ENCODE measurements around the gene PIK3R3.
A peak's percentile ranks its signal among the peaks of the same experiment; 100 is the strongest.

Gene PIK3R3

DNA sequence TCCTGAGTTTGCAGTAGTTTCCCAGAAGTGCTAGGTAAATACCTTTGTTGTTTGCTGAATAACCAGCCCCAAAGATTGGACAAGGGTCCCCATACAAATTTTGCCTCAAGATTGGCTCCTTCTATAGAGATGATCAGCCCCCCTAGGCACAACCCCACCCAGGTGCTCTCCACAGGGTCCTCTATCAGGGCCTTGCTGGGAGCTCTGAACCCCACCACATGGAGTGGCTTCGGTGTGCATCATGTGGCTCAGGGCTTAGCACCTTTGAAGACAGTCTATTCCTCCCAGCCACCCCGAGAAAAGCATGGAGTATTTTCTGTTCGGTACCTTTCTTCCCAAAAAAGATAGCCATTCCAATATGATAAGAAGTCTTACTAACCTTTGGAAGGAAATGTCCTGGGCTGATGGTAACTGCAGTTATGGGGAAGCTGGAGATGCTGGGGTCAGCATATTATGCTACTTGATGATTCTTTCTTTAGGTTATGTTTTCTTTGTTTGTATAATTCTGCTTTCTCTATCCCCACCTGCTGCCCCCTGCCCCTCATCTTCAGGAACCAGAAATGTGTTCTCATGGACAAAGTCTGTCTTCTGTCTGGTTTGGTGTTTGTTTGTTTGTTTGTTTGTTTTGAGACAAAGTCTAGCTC lies 37.5 kb upstream of the PIK3R3 start:
- H3K4me1 Mint-ChIP-seq = peaks cover 16% of the 10 kb centered on the region
- DNase-seq (ENCODE audit: low spot score in 2 of 2) (no peak), ATAC-seq (replicated peaks; ENCODE audit: extremely low read depth, poor library complexity, severe bottlenecking) (no peak)
- no peaks in the 10 kb centered on the region for H3K9me3 Mint-ChIP-seq
- peaks cover 2% of the 10 kb centered on the region for H3K36me3 Mint-ChIP-seq (ENCODE audit: insufficient read depth)
- H3K27me3 Mint-ChIP-seq = peaks cover 31% of the 10 kb centered on the region
- no peak overlapping the region for H3K27ac Mint-ChIP-seq (ENCODE audit: low read depth)
- H3K4me3 Mint-ChIP-seq = no peak overlapping the region

DNA sequence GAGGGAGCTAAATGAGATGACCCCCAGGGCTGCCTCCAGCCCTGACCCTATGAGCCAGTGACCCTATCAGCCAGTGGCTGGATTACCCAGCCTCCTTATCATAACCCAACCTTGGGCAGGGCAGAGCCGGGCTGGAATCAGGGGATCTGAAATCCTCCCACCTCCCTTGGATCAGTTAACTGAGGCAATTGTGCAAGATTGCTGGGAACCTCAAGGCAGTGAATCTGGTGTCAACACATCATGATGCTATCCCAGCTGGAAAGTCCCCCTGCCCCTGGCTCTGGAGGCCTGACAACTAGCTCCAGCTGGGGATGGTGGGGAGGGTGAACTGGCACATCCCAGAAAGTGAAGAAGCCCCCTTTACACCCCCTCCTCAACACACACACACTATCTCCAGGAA lies 36.0 kb upstream of the PIK3R3 start:
- Mint-ChIP-seq H3K27ac (ENCODE audit: low read depth) (no peak overlapping the region), H3K36me3 (ENCODE audit: insufficient read depth) (peaks cover 2% of the 10 kb centered on the region), H3K9me3 (no peaks in the 10 kb centered on the region), H3K4me3 (no peak overlapping the region), H3K4me1 (peaks cover 16% of the 10 kb centered on the region), H3K27me3 (peaks cover 31% of the 10 kb centered on the region)
- no peak for ATAC-seq (replicated peaks; ENCODE audit: extremely low read depth, poor library complexity, severe bottlenecking)
- no peak for DNase-seq (ENCODE audit: low spot score in 2 of 2)

DNA sequence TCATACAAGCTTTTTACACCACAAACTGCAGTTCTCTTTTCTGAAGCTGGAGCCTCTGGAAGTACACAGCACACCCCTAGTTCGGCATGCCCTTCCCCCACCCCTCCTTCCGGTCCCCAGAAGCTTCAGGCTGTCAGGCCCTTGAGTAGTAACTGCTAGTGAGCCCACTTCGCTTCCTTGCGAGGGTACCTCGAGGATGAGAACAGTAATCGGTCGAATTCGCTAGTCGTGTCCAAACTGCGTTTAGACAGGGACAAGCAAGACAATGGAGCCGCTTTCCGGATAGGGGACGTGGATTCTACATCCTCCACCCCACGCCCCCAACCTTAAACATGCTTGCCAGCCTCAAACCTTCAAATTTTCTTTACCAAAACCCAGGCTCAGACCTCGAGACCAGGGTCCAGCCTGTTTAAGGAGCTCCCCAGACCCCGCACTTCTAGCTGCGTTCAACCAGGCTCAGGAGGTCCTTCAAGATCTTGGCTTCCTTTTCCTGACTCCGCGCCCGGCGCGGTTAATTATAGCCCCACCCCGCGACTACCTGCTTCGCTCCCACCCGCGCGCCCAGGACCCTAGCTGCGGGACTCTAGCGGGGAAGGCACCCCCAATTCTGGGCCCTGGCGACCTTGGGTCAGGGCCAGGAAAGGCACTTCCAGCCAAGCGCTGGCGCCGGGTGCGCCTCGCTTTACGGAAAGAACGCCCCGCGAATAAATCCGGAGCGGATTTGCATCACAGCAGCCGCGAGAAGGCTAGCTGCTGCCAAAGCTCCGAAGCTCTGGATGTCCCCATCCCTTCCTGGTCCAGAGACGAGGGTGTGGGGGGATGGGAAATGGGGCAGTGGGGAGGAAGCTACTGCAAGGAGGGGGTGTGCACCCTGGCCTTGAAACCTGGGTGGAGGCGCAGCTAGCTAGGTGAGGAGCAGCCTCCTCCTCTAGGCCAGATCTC lies 34.4 kb upstream of the PIK3R3 start:
- Mint-ChIP-seq H3K4me1 (peaks cover 16% of the 10 kb centered on the region), H3K27me3 (peaks cover 24% of the 10 kb centered on the region), H3K36me3 (ENCODE audit: insufficient read depth) (peaks cover 2% of the 10 kb centered on the region), H3K27ac (ENCODE audit: low read depth) (peak overlapping the region; percentile 93), H3K4me3 (peak overlapping the region; percentile 83), H3K9me3 (no peaks in the 10 kb centered on the region)
- DNase-seq (ENCODE audit: low spot score in 2 of 2) = no peak
- peak; percentile 56 for ATAC-seq (replicated peaks; ENCODE audit: extremely low read depth, poor library complexity, severe bottlenecking)

DNA sequence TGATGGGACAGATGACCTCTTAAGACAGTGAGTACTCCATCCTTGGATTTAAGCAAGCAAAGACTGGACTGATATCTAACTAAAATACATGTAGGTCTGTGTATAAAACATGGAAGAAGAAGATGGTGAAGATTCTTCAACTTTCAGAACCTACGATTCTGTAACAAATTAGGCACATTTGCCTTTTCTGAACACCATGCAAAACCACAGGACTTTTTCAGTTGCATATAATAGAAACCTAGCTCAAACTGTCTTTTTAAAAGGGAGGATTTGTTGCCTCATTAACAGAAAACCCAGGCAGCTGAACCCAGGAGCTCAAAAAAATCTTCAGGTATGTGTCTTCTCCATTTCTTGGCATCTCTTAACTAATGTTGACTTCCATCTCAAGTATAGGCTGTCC lies 27.8 kb upstream of the PIK3R3 start:
- H3K27ac Mint-ChIP-seq (ENCODE audit: low read depth) = no peak overlapping the region
- H3K36me3 Mint-ChIP-seq (ENCODE audit: insufficient read depth) = no peaks in the 10 kb centered on the region
- H3K4me1 Mint-ChIP-seq = no peaks in the 10 kb centered on the region
- no peak overlapping the region for H3K4me3 Mint-ChIP-seq
- DNase-seq (ENCODE audit: low spot score in 2 of 2) (no peak), ATAC-seq (replicated peaks; ENCODE audit: extremely low read depth, poor library complexity, severe bottlenecking) (no peak)
- H3K27me3 Mint-ChIP-seq = no peaks in the 10 kb centered on the region
- H3K9me3 Mint-ChIP-seq = no peaks in the 10 kb centered on the region

DNA sequence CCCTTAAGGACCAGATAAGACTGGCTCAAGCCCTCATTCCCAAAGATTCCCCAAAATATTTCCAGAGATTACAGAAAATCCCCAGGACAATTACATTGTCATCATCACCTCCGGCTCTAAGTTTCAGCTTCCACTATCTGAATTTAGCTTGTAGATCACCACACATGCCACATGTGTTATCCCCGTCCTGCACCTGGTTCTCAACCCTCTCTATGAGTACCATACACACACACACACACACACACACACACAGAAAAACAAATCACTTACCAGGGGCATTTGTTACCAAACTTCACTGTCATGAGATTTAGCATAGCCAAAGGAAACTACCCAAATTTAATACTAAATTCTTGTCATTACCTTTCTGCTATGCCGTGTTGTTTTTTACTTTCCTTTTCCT lies 27.1 kb upstream of the PIK3R3 start:
- no peaks in the 10 kb centered on the region for H3K27me3 Mint-ChIP-seq
- H3K36me3 Mint-ChIP-seq (ENCODE audit: insufficient read depth) = no peaks in the 10 kb centered on the region
- H3K9me3 Mint-ChIP-seq = no peaks in the 10 kb centered on the region
- no peaks in the 10 kb centered on the region for H3K4me1 Mint-ChIP-seq
- no peak overlapping the region for H3K27ac Mint-ChIP-seq (ENCODE audit: low read depth)
- ATAC-seq (replicated peaks; ENCODE audit: extremely low read depth, poor library complexity, severe bottlenecking) = no peak
- H3K4me3 Mint-ChIP-seq = no peak overlapping the region
- DNase-seq (ENCODE audit: low spot score in 2 of 2) = no peak

DNA sequence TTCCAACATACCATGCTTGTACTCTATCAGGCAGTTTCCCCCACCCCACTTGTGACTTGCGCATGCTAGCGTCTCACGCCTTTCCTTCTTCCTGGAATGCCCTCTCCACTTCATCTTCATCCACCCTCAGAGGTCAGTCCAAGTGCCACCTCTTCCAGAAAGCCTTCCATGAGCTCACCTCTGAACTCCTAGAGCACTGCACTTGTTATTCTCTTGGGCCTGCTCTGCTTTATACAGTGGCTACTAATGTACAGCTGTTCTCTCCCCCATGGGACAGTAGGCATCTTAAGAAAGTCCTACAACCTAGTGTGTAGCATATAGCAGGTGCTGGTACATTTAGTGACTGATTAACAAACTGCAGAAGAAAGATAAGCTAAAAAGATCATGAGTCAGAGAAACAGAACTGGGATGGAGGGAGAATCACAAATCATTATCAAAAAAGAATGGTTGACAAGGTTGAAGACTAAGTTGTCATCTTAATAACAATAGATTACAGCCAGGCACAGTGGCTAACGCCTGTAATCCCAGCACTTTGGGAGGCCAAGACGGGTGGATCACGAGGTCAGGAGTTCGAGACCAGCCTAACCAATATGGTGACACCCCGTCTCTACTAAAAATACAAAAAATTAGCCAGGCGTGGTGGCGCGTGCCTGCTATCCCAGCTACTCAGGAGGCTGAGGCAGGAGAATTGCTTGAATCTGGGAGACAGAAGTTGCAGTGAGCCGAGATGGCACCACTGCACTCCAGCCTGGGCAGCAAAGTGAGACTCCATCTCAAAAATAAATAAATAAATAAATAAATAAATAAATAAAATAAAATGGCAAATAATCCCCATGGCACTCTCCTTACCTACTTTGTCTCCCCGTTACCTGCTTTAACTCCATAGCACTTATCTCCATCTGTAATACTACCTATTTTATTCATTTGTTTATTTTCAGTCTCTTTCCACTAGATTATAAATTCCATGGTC lies 26.2 kb upstream of the PIK3R3 start:
- H3K27me3 Mint-ChIP-seq = no peaks in the 10 kb centered on the region
- H3K4me3 Mint-ChIP-seq = no peak overlapping the region
- ATAC-seq (replicated peaks; ENCODE audit: extremely low read depth, poor library complexity, severe bottlenecking) = no peak
- DNase-seq (ENCODE audit: low spot score in 2 of 2) = no peak
- no peaks in the 10 kb centered on the region for H3K9me3 Mint-ChIP-seq
- no peak overlapping the region for H3K27ac Mint-ChIP-seq (ENCODE audit: low read depth)
- no peaks in the 10 kb centered on the region for H3K4me1 Mint-ChIP-seq
- H3K36me3 Mint-ChIP-seq (ENCODE audit: insufficient read depth) = no peaks in the 10 kb centered on the region

DNA sequence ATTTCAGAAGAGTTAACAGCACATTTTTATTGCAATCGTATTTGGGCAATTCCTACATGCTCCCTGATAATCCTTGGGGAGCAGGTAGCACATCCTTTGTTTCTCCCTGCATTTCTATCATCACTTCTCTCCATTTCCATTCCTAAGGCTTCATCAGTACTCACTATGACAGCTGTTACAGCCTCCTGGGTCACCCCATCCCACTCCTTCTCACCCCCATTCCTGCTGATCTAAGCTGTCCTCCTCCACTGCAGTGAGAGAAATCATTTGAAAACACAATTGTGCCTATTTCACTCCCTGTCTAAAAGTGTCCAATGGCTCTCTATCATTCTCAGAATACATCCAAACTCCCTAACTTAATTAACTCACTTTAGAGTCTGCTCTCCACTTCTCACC lies 25.5 kb upstream of the PIK3R3 start:
- no peak for ATAC-seq (replicated peaks; ENCODE audit: extremely low read depth, poor library complexity, severe bottlenecking)
- no peak for DNase-seq (ENCODE audit: low spot score in 2 of 2)
- Mint-ChIP-seq H3K36me3 (ENCODE audit: insufficient read depth) (no peaks in the 10 kb centered on the region), H3K27me3 (no peaks in the 10 kb centered on the region), H3K9me3 (no peaks in the 10 kb centered on the region), H3K27ac (ENCODE audit: low read depth) (no peak overlapping the region), H3K4me1 (no peaks in the 10 kb centered on the region), H3K4me3 (no peak overlapping the region)

DNA sequence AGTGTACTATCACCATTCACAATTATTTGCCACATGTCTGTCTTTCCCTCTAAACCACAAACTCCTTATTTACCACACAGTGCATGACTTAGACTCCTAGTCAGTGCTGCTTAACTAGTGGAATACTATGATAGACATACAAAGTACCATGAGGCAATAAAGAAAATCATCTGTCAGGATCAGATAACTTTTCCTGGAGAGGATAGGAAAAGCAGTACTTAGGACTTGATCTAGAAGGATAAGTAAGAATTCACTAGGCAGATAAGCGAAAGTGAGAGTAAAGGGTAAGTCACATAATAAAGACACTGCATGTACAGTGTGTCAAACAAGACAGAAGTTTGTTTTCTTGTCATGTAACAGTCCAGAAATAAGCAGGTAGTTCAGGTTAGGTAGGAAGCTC lies 21.3 kb upstream of the PIK3R3 start:
- no peak overlapping the region for H3K4me3 Mint-ChIP-seq
- H3K4me1 Mint-ChIP-seq = no peaks in the 10 kb centered on the region
- DNase-seq (ENCODE audit: low spot score in 2 of 2) (no peak), ATAC-seq (replicated peaks; ENCODE audit: extremely low read depth, poor library complexity, severe bottlenecking) (no peak)
- no peaks in the 10 kb centered on the region for H3K9me3 Mint-ChIP-seq
- H3K27ac Mint-ChIP-seq (ENCODE audit: low read depth) = no peak overlapping the region
- peaks cover 4% of the 10 kb centered on the region for H3K36me3 Mint-ChIP-seq (ENCODE audit: insufficient read depth)
- no peaks in the 10 kb centered on the region for H3K27me3 Mint-ChIP-seq

DNA sequence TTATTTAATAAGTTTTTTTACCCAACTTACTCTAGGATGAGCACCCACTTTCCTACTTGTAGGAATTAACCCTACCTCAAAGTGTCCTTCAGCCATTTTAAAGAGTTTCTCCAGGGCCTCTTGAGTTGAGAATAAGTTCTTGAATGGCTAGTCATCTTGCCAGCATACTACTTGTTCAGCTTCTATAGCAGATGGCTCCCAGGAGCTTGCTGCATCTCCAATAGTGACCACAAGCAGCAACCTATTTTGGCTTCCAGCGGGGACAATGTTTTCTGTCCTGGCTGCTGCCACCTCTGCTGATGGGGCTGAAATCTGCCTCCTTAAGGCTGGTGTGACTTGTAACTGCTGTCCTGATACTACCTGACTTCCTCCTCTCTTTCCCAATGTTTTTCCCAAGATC lies 20.8 kb upstream of the PIK3R3 start:
- no peak overlapping the region for H3K27ac Mint-ChIP-seq (ENCODE audit: low read depth)

DNA sequence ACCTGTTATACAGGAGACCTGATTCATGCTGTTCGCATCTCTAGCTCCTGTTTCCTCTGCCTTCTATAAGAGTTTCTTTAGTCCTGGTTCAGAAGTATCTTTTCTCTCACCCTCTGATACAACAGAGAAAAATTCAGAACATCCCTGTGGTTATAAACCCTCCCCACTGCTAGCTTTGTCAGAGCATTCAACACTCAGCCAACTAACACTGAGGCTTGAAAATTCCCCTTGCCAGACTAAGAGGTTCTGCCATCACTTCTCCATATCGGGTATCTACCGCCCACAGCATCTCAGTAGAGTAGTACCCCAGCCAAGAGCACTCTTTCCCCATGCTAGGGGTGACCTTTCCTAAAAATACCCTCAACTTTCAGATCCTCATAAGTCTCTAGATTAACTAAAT lies 19.6 kb upstream of the PIK3R3 start:
- Mint-ChIP-seq H3K27me3 (no peaks in the 10 kb centered on the region), H3K36me3 (ENCODE audit: insufficient read depth) (peaks cover 4% of the 10 kb centered on the region), H3K4me1 (no peaks in the 10 kb centered on the region), H3K27ac (ENCODE audit: low read depth) (no peak overlapping the region), H3K9me3 (no peaks in the 10 kb centered on the region), H3K4me3 (no peak overlapping the region)
- DNase-seq (ENCODE audit: low spot score in 2 of 2) (no peak), ATAC-seq (replicated peaks; ENCODE audit: extremely low read depth, poor library complexity, severe bottlenecking) (no peak)

More for the DNA sequence above, 20.8 kb upstream of the PIK3R3 start:
- DNase-seq (ENCODE audit: low spot score in 2 of 2) (no peak), ATAC-seq (replicated peaks; ENCODE audit: extremely low read depth, poor library complexity, severe bottlenecking) (no peak)
- H3K9me3 Mint-ChIP-seq = no peaks in the 10 kb centered on the region
- H3K4me1 Mint-ChIP-seq = no peaks in the 10 kb centered on the region
- H3K4me3 Mint-ChIP-seq = no peak overlapping the region
- H3K36me3 Mint-ChIP-seq (ENCODE audit: insufficient read depth) = peaks cover 4% of the 10 kb centered on the region
- H3K27me3 Mint-ChIP-seq = no peaks in the 10 kb centered on the region

DNA sequence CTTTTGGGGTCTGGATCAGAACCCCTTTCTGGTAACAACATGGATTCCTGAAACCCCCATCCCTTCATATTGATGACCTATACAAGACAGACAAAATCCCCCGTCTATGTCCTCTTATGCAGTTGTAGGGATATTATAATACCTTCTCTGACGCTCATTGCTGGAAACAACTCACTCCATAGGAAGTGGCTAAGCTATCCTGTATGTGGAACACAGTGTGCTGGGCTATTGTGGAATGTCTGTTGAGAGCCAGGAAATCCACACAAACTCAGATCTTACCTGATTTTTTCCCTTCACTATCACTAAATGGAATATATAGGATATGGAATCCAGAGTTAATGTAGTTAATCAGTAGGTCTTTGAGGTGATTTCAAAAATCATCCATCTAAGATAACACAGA lies 17.7 kb upstream of the PIK3R3 start:
- H3K27me3 Mint-ChIP-seq = no peaks in the 10 kb centered on the region
- no peak for DNase-seq (ENCODE audit: low spot score in 2 of 2)

DNA sequence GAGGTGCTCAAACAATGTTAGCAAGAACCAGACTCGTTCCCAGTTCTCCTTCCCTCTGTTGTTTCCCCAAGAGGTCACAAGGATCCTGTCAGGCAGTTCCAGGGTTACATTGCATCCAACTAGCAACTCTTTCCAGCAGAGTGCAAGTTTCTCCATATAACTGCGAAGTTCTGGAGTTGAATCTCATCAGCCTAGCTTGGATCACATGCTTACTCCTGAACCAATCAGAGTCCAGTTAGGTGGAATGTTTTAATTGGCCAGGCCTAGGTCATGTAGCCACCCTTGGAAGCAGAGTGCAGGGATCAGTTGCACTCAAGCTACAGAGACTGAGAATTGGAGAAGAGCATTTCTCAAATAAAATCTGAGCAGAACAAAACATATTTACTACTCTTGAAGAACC lies 15.9 kb upstream of the PIK3R3 start:
- ATAC-seq (replicated peaks; ENCODE audit: extremely low read depth, poor library complexity, severe bottlenecking) (no peak), DNase-seq (ENCODE audit: low spot score in 2 of 2) (no peak)
- Mint-ChIP-seq H3K4me3 (no peak overlapping the region), H3K27ac (ENCODE audit: low read depth) (no peak overlapping the region), H3K27me3 (no peaks in the 10 kb centered on the region), H3K9me3 (no peaks in the 10 kb centered on the region), H3K36me3 (ENCODE audit: insufficient read depth) (peaks cover 4% of the 10 kb centered on the region), H3K4me1 (no peaks in the 10 kb centered on the region)

More for the DNA sequence above, 17.7 kb upstream of the PIK3R3 start:
- Mint-ChIP-seq H3K4me3 (no peak overlapping the region), H3K27ac (ENCODE audit: low read depth) (no peak overlapping the region), H3K9me3 (no peaks in the 10 kb centered on the region), H3K36me3 (ENCODE audit: insufficient read depth) (peaks cover 4% of the 10 kb centered on the region), H3K4me1 (no peaks in the 10 kb centered on the region)
- ATAC-seq (replicated peaks; ENCODE audit: extremely low read depth, poor library complexity, severe bottlenecking) = no peak

Data from central memory CD8-positive, alpha-beta T cell (primary cell).